ENCODE measurements around the gene NEUROG2. TPM values are rescaled to one million over a fixed set of nuclear protein-coding genes. Genes with fewer than 3 reads are reported as not detected.

Gene NEUROG2
- not detected in 2 replicates for total RNA-seq

GRCh38 chr4:112516066-112516470, at the start of gene NEUROG2:
NEUROG2 (minus strand) TSS chr4:112516180; CDS start chr4:112515475, 705 bp downstream.

Other genes starting within 250 kb of the NEUROG2 start
- gene TIFA, start 230.3 kb downstream of the NEUROG2 start, total RNA-seq = 5.2 and 21.3 TPM in 2 replicates
- 11.5 and 16.1 TPM in 2 replicates for gene ALPK1, start 218.8 kb downstream of the NEUROG2 start, total RNA-seq
- gene ZGRF1, start 120.7 kb upstream of the NEUROG2 start, total RNA-seq = 3.7 and 11.5 TPM in 2 replicates
- gene LARP7, start 121.0 kb upstream of the NEUROG2 start, total RNA-seq = 14.1 and 26.2 TPM in 2 replicates